DOHH2 (cell line): ENCODE data around the gene GCGR.

ENCODE experiments used
- CTCF ChIP-seq: fragments of 200-600 bp; sonication (generic); IDR thresholded peaks from one replicate; pipeline ENCODE4 v1.5.1; 2014; ENCODE audit warnings: antibody characterized with exemption, mild to moderate bottlenecking, low read depth, low read length; ENCODE audit not compliant: poor library complexity, severe bottlenecking
- EZH2phosphoT487 ChIP-seq: fragments of 200-600 bp; sonication (generic); IDR thresholded peaks from 2 replicates; pipeline ENCODE4 v1.6.1; 2017; ENCODE audit warnings: borderline replicate concordance, mild to moderate bottlenecking, antibody characterized with exemption, low read length, moderate library complexity, mixed read lengths

- TF ChIP-seq CTCF (no peak), EZH2phosphoT487 (no peak)
Observed at GRCh38 chr17:81821147-81821546, 17.2 kb downstream of the GCGR start.
